Putamen (tissue), 1 donor: ENCODE data around the gene ONECUT1.

Experiments
- DNase-seq: peaks from one replicate; pipeline ENCODE4 v3.0.0-alpha.2; 2016; ENCODE audit warnings: low spot score

Gene ONECUT1

GRCh38 chr15:52731732-52732470 is 58.2 kb downstream of the ONECUT1 start:
- DNase-seq, result no peak

GRCh38 chr15:52731004-52731403 is 59.1 kb downstream of the ONECUT1 start:
- DNase-seq, result no peak

- no peak for DNase-seq
Observed at GRCh38 chr15:52730594-52730993, 59.5 kb downstream of the ONECUT1 start.

- no peak for DNase-seq
Observed at GRCh38 chr15:52730173-52730572, 60.0 kb downstream of the ONECUT1 start.

- no peak for DNase-seq
Observed at GRCh38 chr15:52728899-52729298, 61.2 kb downstream of the ONECUT1 start.

GRCh38 chr15:52727815-52728214 is 62.3 kb downstream of the ONECUT1 start:
- no peak for DNase-seq

- DNase-seq, result no peak
Observed at GRCh38 chr15:52726195-52726594, 63.9 kb downstream of the ONECUT1 start.

- DNase-seq, result no peak
Observed at GRCh38 chr15:52718551-52718950, 71.6 kb downstream of the ONECUT1 start.

GRCh38 chr15:52717924-52718323 is 72.2 kb downstream of the ONECUT1 start:
- no peak for DNase-seq

- DNase-seq, result no peak
Observed at GRCh38 chr15:52717481-52717880, 72.7 kb downstream of the ONECUT1 start.

- DNase-seq, result no peak
Observed at GRCh38 chr15:52716536-52716935, 73.6 kb downstream of the ONECUT1 start.

- DNase-seq, result no peak
Observed at GRCh38 chr15:52715411-52715810, 74.7 kb downstream of the ONECUT1 start.

GRCh38 chr15:52714968-52715367 is 75.2 kb downstream of the ONECUT1 start:
- no peak for DNase-seq

- no peak for DNase-seq
Observed at GRCh38 chr15:52710708-52711389, 79.3 kb downstream of the ONECUT1 start.

- no peak for DNase-seq
Observed at GRCh38 chr15:52710050-52710707, 80.0 kb downstream of the ONECUT1 start.

- DNase-seq, result no peak
Observed at GRCh38 chr15:52709187-52709981, 80.8 kb downstream of the ONECUT1 start.
